GM19397 (cell line): Measurements from ENCODE around the gene CYFIP1.

Experiments
- ATAC-seq: cut with Tn5 transposase; IDR thresholded peaks from one replicate; pipeline ENCODE4 v1.9.1; 2021; ENCODE audit warnings: mild to moderate bottlenecking, moderate library complexity; ENCODE audit not compliant: unreplicated experiment

The CYFIP1 gene

DNA sequence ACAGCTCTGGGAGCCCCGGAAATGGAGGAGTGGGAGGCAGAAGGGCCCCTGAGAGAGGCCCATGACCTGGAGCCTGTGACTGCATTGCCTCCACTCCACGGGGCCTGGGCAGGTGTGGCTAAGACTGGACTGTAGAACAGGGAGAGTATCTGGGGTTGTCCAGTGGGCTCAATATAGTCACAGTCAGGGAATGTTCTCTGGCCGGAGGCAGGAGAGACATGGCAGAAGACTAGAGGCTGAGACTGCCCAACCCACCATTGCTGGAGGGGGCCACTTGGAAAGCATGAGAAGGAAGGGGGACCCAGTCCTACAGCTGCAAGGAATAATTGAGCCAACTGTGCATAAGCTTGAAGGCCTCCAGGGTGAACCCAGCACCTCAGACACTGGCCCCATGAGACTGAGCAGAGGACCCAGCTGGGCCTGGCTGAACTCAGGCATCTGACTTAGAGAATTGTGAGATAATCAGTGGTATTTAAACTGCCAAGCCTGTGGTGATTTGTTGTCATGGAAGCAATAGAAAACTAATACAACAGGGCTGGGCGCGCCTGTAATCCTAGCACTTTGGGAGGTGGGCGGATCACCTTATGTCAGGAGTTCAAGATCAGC, 108.6 kb downstream of the CYFIP1 start:
- no peak for ATAC-seq

DNA sequence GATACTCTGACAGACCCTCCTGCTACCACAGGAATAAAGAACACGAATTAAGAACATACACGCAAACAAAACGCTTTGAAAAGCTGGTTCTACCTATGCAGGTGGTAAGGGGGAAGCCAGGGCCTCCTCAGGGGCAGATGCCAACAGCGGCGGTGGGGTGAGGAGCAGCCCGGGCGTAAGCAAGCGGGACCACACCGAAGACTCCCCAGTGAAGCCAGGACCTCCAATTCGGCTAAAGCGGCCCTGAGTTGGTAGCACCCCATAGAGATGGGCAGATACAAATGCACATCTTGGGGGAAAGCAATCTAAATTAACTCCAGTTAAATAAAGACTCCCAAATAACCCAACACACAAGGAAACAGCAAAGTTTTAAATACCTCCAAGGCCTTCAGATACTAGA, 109.3 kb downstream of the CYFIP1 start:
- no peak for ATAC-seq

DNA sequence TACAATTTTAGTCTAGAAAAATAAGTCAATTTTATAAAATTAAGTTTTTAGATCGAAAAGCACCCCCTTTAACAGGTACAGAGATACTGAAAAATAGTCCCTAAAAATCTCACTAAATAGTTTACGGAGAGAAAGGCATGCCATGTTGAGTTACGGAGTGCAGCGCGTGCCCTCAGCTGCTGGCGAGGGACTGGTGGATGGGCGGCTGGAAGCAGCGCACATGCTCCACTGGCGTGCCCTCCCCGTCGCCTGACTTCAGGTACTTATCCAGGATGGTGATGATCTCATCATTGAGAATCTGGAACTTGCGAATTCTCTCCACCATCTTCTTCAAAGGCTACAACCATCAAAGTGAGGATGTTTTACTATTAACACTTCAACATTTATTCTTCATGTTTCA, 110.3 kb downstream of the CYFIP1 start:
- ATAC-seq = no peak

DNA sequence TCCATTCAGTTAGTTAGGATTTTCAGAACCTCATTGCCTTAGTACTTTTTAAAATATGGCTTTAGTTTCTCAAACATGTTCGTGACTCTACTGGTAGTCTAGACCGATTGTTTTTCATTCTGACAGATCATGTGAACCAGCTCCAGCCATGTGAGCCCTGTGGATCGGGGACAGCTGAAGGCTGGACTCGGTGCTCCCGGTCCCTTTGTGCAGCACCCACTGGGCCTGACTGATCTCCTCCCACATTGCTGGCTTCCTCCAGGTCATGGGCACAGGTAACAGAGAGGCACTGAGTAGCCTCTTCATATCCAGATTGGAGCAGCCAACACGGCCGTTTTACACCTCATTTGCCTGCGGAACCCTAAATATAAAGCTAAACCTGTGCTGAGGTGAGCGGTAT, 111.2 kb downstream of the CYFIP1 start:
- ATAC-seq = no peak

DNA sequence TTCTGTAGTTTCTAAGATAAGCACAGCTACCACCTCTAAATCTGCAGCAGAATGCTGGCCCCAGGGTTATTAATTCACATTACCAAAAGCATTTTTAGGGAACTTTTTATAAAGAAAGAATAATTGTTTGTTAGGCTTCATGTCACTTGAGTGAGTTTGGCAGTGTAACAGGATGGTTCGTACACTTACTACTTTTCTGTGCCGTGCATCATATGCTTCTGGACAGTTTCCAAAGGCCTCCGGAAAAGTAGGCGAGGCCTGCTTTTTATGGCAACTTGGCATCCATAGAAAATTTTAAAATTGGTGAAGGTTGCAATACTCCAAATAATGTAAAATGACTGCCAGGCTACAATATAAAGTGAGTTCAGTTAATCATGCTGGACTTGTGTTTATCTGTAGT, 111.7 kb downstream of the CYFIP1 start:
- no peak for ATAC-seq

DNA sequence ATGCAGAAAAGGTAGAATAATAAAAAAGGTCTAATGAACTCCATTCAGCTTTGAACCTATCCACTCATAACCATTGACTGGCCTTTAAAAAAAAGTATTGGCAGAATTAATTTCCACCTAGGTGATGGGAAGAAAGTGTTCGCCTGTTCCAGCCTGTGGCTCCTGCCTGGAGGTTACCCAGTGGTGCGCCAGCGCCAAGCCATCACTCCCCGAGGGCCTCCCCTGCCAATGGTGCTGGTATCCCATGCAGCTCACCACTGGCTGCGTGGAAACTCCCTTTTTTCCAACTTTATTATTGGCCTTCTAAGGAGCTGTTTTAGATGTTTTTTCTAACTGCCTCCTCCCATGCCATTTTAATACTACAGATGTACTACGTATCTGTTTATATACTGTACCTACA, 112.3 kb downstream of the CYFIP1 start:
- ATAC-seq = no peak

DNA sequence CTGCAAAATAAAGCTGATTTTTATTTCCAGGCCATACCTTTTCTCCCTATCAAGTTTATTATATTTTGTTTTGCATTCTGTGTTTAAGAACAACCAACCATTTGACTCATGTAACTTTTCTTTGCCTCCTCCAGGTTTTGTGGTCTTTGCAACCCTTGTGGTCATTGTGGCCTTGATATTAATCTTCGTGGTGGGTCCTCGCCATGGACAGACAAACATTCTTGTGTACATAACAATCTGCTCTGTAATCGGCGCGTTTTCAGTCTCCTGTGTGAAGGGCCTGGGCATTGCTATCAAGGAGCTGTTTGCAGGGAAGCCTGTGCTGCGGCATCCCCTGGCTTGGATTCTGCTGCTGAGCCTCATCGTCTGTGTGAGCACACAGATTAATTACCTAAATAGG, 114.1 kb downstream of the CYFIP1 start:
- ATAC-seq = no peak

DNA sequence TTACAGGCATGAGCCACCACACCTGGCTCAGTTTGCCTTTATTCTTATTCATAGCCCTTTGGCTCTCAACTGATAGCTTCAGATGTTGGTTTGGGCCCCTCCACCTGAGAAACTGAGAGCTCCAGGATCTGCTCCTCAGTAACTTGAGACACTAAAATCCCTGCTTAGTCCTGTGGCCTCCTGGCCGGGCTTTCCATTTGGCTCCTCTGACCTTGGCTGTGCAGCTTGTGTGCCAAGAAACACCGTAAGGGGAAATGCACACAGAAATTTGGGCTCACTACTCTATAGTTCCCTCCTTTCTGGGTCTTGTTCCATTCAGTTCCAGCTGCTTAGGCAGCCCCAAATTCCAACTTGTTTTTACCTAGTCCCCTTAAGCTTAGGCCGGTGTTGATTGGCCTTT, 116.8 kb downstream of the CYFIP1 start:
- no peak for ATAC-seq

DNA sequence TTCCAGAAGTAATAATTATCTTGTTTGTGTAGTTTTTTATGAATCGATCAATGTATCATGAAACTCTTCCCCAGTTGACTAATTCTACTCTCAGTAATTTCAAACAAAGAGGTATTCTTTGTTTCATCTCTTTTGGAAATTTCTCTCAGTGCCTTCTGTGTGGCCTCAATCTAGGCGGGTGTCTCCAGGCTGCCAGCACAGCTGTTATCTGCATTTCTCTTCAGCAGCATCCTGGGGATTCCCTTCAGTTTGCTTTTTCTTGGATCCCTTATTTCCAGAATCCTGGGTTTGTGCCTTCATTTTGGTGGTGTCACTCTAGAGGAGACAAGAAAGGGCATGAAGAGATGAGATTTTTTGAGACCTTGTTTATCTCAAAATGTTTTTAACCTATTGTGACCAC, 119.0 kb downstream of the CYFIP1 start:
- ATAC-seq = no peak

DNA sequence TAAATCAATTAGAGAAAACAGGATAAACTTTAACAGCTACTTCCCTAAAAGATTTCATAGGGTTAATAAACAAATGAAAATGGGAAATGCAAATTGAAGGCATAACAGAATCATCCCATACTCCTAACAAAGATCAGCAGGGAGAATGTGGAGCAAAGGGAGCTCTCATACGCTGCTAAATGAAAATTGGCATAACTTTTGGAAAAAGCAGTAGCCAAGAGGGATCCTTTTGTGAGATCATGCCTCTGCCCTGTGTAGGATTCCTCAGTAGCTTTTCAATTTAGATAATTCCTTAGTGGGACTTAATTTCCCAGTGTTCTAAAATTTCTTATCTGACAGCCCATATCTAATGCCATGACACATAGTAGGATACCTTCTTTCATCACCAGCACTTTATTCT, 123.5 kb downstream of the CYFIP1 start:
- no peak for ATAC-seq

DNA sequence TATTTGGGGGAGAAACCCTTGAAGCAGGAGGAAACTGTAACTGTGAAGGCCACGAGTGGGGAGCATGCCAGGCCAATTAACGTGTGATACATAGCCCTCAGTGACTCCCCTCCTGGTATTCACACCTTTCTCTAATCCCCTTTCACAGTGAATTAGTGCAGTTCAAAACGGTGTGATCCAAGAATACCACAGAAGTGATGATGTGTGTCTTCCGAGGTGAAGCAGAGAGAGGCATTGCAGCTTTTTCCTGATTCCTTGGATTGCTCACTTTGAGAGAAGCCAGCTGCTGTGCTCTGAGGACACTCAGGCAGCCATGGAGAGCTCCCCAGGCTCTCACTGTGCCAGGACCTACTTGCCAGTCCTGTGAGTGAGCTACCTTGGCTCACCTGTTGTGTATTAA, 124.4 kb downstream of the CYFIP1 start:
- no peak for ATAC-seq

DNA sequence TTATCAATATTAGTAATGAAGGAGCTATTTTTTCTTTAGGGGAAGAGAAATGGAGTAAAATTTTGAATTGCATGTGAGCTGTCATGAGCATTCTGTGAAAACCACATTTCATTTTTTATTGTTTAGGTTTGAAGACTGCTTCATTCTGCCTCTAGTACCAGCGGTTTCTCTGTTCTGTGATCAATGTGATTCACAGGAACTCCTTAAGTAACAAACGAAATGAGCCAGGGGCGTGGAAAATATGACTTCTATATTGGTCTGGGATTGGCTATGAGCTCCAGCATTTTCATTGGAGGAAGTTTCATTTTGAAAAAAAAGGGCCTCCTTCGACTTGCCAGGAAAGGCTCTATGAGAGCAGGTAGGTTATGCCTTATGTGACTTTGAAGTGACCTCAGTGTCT, 128.7 kb downstream of the CYFIP1 start:
- no peak for ATAC-seq

DNA sequence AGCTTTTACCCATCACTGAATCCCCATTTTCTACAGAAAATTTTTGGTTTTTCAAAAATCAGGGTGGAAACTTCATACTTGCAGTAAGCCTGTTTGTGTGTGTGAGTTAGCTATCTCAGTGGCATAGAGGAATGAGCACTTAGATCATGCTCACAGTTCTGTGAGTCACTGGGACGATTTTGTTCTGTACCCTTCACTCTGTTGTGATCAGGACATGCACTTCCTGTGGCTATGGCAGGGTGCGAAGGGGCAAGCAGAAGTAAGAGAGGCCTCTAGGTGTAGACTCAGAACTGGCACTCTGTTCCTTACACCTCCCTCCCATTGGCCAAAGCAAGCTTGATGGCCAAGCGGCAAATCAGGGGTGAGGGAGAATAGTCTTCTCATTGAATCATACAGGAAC, 130.1 kb downstream of the CYFIP1 start:
- ATAC-seq = no peak

DNA sequence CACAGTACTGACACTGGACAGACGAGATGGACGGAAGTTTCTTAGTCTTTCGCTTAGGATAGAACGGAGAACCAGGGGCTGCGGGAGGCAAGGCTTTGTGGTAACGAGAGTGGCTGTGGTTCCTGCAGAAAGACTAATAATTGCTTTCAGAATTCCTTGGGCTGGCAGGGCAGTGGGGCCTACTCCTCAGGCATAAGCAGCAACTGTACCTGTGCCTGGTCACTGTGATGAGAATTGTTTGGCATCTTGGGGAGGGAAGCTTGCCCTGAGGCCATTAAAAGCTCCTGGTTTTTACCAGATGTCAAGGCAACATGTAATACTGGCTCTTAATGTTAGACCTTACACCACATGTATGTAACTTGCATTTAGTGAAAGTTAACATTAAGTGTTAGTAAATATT, 134.1 kb downstream of the CYFIP1 start:
- ATAC-seq = no peak

DNA sequence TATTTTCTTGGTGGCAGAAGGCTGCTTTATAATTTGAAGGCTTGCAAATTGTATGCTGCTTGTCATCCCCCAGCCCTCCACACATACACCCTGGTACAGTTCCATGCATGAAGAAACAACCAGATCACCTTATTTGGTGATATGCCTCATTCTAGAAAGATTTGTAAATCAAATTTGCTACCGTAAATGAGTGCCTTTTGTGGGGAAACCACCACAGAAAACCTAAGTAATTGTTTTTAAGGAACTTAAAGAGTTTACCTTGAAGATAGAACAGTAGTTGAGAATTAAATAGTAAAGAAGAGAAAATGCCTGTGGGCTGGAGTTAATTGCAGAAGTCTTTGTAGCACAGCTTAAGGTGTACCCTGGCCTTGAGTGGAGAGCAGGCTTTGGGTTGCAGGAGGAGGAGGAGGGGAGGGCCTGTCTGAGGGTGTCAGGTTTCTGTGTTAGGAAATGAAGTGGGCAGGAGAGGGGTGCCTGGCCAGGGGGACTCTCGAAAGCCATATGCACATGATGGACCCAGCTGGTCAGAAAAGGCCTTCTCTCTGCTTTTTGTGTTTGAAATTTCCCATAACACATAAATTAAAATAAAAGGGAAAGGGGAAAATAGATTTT, 134.8 kb downstream of the CYFIP1 start:
- ATAC-seq = no peak

DNA sequence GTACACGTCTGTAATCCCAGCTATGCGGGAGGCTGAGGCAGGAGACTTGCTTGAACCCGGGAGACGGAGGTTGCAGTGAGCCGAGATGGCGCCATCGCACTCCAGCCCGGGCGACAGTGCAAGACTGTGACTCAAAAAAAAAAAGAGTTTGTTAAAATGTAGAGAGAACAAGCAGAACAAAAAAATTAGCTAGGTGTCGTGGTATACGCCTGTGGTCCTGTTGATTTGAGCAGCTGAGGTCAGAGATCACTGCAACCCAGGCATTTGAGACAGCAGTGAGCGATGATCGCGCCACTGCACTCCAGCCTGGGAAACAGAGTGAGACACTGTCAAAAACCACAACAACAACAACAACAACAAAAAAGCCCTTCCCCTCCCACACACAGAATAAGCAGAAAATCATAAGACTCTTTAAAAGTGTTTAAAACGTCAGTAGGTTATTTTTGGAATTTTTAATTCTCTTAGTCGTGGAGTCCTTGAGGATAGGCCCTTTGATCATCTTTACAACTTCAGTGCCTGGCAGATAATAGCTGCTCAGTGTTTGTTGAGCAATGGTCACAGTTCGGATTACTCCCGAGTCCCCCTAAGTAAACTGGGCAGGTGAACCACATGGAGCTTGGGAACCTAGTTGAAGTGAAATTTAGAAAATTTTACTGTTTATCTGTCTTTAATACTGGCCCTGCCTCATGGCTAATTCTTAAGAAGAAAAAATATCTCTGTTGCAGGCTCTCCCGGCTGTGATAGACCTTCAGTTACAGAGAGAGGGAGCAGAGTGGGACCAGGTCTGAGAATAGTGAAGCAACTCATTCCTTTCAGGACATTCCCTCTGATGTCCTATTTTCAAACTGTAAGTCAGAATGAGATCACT, 135.5 kb downstream of the CYFIP1 start:
- no peak for ATAC-seq

DNA sequence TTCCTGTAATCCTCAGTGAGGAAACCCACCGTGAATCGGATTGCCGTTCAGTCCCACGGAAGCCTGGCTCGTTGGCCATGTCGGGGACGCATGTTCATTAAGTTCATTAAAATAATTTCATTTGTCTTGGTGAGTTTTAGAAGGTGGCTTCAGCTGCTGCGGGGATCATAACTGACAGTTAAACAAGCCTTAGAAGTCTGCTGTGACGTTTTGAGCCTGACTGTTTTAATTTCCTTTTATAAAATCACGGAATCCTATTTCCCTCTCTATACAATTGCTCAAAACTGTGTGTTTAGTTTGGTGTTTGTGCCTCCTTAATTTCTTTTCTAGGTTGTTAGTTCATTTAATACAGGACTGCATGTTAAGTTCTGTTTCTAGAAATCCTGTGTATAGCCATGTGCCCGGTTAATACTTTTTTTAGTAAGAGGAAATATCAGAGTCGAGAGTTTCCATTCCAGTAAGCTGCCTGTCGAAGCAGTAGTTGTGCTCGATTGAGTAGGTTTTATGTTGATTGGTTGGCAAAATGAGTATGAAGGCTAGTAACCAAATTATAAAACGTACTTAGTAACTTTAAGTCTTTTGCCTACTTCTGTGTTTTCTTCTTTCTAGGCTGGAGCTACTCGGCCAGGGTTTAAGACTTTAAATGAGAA, 141.0 kb downstream of the CYFIP1 start:
- no peak for ATAC-seq

DNA sequence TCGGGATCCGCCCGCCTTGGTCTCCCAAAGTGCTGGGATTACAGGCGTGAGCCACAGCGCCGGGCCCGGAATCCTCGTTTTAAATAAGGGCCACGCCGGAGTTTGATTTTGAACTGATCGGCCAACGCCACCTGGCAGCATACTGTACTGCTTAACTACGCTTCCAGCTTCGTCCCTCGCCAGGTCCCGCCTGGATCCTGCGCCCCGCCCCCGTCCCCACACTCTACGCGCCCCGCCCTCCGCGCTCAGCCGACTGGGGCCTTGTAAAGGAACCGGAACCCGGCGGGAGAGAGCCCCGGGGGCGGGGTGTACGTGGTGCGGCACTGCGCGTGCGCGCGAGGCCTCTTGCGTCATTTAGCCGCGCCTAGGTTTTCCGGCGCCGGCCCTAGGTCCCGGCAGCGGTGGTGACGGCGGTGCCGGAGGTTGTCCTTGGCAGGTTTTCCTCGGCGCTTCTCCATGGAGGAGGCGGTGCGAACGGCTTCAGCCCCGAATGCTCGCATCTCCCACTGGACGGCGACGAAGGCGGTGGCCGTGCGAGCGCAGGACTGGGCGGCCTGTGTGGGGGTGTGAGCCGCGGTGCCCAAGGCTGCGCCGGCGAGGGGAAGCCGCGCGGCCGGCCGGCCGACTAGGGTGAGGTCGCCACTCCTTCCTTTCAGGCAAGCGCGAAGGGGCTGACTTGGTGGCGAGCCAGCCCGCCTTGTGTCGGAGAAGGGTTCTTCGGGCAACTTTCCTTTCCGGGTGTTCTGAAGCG, 141.7 kb downstream of the CYFIP1 start, which contains the start of gene NIPA2:
Gene NIPA2 (plus strand): TSS at position 375 of the 751 bp plus-strand sequence. CDS start 13,066 bp downstream, outside the sequence.
- peak; percentile 81 for ATAC-seq

DNA sequence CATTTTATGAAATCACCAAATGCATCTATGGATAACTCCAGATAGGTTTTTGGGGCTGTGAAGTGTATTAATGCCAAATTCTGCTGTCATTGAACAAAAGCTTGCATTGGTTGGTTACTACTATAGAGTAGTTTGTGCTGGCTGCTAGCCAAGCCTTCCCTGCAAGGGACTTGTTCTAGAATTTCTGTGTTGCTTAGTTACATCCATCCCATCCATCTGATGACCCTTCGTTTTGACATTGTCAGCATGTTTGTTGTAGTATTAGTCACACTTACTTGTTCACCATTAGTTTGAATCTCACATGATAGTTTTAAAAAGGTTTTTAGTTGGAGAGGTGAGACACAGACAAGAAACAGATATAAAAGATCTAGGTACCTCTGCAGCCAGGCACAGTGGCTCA, 148.7 kb downstream of the CYFIP1 start:
- ATAC-seq = no peak

DNA sequence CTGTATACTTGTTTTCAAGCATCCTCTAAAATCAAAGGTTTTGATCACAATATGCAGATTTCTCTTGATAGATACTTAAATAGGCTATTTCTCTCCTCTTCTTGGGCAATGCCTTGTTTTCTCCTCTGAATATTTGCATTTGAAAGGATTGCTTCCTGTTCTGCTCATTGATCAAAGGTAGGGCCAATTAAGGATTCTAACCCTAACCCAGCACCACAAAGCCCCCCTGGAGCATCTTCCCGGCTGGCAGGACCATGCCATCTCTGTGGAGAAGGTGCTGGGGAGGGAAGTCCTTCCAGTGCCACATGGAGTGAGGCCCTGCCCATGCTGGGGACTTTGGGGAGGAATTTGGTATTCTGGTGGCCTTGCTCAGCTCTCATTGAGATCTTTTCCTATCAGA, 153.0 kb downstream of the CYFIP1 start:
- ATAC-seq = no peak
